Smooth muscle cell of the brain vasculature (primary cell): ENCODE data around the gene LYVE1.

Experiments used
- DNase-seq: peaks from one replicate; pipeline ENCODE4 v3.0.0-alpha.2; 2012; ENCODE audit warnings: low read depth, low spot score

The LYVE1 gene

DNA sequence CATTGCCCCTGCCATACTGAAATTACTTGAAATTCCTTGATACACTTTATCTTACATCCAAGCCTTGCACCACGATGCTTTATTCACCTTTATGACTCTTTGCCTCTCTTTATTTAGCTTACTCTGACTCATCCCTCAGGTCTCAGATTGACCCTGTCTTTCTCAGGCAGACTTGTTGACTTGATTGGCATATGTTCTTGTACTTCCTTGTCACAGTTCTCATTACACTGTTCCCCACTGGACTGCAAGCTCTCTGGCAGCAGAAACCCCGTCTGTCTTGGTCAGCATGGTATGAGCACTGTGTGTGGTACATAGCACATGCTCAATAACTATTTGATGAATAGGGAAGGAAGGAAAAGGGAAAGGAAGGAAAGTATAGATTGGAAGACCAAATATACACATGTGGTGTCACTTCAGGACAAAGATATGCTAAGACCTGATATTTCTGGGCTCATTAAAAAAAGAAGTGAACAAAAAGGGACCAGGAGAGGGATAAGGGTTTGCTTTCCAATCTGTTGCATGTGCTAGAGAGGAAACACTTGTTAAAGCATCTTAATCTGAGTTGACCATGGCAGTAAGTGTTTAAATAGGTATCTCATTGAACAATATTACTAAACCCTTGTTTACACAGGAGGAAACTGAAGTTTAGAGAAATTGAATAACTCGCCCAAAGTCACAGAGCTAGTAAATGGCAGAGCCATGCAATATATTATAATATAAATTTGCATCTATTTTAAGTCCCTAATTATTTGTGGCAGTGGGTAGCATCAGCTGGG is 7.2 kb downstream of the LYVE1 start:
- no peak for DNase-seq

DNA sequence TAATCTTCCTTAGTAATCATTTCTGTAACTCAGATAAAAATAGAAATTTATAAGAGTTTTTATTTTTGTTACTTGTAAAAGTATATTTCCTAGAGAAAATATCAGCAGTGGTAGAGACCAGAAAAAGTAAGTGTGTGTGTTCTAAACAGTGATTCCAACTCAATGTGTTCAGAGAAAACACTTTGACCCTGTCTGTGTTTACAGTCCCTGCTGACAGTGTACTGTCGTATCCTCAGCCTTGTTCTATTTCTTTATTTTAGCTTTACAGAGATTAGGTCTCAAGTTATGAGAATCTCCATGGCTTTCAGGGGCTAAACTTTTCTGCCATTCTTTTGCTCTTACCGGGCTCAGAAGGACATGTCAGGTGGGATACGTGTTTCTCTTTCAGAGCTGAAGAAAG is 10.2 kb downstream of the LYVE1 start:
- DNase-seq, result no peak

DNA sequence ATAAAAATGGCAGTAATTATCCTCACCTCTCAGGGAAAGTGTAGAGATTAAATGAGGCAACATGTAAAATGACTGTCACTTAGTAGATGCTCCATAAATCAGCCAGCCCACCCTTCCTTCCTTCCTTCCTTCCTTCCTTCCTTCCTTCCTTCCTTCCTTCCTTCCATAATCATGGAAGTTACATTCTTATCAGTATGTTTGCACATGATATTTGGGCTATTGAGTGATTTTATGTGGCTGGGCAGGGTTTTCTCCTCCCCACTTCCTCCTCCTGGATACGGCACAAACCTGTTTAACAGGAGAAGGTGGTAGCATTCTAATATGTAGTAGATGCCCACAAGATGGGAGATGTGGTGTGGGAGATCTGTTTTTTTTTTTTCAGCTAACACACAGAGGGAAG is 11.9 kb downstream of the LYVE1 start:
- DNase-seq, result no peak

DNA sequence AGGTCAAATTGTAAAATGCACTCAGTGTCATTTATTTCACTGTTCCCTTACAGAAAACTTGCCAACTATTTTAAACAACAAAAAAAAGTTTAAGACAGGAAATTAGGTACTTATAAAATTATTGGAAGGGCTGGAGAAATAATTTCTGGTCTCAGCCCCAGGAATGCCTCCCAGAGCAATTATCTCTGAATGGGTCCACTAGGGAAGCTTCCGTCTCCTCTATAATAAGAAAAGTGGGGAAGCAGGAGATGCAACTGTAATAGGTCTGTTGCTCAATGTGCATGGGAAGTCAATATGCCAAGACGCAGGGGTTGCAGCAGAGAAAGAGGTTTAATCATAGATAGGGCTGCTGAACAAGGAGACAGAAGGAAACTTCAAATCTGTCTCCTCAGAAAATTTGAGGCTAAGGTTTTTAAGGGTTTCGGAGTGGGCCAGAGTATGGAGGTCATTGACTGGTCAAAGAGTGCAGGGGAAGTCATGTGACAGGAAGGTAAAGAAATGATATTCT is 16.6 kb downstream of the LYVE1 start:
- no peak for DNase-seq

DNA sequence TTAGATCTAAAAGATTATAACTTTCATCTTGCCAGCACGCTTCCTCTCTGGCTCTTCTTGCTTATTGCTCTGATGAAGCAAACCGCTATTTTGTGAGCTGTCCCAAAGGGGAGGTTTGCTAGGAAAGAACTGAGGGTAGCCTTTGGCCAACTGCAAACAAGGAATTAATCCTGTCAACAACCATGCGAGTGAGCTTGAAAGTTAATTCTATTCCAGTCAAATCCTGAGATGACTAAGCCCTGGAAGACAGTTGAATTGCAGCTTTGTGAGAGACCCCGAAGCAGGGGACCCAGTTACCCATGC is 17.2 kb downstream of the LYVE1 start:
- no peak for DNase-seq

DNA sequence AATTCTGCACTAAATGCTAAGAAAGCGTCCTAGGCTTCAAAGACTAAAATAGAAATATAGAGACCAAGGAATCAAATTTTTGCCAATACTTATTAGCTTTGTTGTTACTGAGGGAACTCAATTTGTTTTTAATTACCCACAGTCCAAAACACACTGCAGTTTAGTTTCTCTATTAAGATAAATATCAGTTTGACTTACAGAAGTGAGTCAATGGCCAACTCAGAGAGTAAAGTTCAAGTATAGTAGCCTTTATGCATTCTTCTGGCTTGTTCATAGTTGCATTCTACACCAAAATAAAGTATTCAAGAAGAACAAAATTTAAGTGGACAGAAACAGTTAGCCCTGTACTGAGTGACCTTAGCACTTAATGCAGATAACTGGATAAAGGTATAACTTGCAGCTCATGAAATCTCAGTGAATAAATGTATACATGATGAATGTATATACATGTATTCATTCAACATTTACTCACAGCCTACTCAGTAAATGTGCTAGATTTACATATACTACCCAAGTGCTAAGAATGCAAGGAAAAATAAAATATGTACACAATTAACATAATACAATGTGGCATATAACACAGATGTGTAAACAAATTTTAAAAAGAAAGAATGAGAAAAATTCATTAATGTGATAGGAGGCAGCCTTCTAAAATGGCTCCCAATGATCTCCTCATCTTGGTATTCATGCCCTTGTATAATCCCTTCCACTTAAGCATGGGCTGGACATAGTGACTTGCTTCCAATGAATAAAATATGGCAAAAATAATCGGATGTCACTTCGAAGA is 17.8 kb downstream of the LYVE1 start:
- no peak for DNase-seq

DNA sequence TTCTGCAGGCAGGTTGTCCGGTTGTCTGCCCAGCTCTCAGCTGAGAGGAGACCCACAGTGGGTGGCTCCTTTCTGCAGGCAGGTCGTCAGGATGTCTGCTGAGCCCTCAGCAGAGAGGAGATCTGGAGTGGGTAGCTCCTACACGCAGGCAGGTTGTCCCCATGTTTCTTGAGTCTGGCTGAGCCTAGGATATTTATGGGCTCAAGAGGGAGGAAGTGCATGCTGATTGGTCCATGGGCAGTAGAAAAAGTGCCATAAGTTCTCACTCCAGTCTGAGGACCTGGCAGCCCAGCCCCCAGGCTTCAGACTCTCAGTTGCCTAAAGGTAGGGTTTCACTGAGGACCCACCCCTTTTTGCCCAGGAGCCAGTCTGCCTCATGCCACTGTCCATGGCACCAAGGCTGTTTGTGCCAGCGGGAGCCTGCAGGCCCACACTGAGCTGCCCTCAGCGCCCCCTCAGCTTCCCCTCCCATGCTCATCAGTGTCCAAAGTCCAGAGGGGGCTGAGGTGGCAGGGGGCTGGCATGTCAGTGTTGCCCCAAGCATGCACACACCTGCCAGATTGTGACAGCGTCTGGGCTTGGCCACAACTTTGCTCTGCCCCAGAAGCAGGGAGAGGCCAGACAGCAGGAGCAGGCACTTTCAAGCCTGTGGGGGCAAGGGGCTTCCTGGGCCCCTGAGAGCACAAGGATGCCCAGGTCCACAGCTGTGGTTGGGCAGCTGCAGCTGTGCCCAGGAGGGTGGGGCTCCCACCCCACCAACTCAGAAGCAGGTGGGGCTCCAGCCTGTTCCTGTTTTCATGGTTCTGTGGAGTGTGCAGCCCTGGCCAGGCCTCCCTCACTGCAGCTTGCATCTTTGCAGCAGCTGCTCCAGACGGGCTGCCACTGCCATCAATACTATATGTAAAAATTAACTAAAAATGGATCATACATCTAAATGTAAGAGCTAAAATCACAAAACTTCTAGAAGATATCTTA is 23.7 kb downstream of the LYVE1 start:
- no peak for DNase-seq

DNA sequence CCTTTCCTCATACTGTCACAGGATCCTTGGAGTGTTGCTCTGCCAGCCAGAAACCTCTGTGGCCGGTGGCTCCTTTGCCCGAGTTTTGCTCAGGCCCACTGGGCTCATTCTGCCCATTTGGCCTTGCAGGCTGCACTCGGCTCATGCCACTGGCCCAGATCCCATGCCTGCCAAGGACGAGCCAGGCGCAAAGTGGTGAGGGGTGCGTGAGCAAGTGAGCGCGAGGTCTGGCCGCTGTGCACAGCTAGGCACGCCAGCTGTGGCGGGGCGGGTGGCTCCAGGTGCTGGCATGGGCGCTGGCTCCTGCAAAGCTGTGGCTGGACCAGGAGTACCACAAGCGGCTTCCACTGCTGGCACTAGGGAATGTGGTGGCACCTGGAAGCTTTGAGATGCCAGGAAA is 24.7 kb downstream of the LYVE1 start:
- DNase-seq, result no peak

DNA sequence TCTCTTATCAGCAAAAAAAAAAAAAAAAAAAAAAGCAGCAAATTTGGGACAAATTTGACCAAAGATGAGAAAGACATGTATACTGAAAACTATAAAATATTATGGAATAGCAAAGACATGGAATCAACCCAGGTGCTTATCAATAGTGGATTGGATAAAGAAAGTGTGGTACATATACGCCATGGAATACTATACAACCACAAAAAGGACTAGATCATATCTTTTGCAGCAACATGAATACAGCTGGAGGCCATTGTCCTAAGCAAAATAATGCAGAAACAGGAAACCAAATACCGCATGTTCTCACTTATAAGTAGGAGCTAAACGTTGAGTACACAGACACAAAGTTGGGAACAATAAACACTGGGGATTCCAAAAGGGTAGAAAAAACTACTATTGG is 25.7 kb downstream of the LYVE1 start:
- no peak for DNase-seq

DNA sequence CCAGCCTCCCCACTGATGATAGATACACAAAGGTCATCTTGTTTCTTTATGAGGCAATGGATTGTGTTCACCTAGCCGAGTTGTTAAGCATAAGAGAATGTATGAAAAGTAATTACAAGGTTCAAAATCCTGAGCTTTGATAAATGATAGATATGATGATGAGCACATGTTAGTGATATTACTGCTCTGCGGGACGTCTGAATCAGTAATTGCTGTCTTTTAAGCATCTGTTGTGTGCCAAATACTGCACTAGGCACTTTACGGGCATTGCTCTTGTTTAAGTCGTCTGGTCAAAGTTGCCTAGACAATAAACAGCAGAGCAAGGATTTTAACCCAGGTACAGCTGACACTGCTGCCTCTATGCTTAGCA is 26.9 kb downstream of the LYVE1 start:
- no peak for DNase-seq

DNA sequence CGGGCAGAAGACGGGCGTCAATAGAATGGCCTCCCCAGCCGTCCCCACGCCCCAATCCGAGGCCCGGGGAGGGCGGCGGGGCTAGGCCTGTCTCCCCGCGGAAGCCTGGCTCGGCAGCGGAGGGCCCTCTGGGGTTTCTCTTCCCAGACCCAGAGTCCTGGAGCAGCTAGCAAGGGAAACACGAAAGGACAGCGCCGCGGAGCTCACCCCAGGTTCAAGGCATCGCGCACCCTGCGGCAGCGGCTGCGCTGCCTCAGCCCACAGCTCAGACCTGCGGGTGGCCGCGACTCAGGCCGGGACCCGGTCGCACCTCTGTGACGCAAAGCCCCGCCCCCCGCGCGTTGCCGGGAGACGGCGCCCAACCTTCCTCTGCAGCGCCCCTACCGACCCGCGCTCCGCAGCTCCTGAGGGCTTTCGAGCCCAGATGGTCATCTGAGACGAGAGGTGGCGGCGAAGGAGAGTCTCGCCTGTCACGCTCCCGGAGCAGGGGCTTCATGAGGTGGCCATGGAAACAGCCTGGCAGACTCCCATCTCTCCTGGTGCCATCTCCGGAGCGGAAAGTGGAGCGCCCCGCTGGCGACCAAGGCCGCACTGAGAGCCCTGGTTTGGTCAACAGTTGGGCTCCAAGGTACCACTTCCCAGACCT is 27.4 kb downstream of the LYVE1 start, which contains the start of gene RNF141:
RNF141 (minus strand) TSS at position 273 of the 646 bp plus-strand sequence. CDS start 7,029 bp downstream, outside the sequence.
- peak; percentile 80 for DNase-seq

DNA sequence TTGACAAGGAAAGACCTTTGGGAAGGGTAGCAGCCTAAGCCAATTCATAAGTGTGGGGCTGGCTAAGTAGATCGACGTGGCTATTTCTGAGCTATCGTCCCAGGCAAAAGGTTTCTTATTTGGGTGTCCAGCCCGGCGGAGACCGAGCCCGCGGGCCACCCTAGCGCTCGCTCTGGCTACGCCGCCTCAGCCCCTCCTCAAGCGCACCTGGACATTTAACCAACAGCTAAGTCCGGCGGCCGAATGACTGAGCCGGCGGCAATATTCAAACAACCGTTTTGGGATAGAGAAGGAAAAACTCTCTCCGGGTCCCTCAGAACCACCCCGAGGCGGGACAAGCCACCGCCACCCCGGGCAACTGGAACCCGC is 27.9 kb downstream of the LYVE1 start:
- no peak for DNase-seq

DNA sequence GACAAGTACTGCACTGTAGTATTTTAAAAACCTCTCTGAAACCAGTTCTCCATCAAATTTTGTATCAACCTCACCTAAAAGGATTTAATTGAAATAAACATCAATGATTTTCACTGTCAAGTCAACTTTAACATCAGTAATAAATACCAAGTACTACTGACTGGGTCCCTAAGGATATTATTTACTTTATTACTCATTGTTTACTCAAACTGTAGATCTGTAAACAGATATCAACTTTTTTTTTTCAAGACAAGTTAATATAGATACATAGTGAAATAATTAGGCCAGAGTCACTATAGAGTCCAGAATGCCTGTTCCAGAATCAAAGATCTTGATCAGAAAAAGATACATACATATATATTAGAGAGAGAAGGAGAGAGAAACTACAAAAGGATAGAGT is 29.1 kb downstream of the LYVE1 start:
- no peak for DNase-seq

DNA sequence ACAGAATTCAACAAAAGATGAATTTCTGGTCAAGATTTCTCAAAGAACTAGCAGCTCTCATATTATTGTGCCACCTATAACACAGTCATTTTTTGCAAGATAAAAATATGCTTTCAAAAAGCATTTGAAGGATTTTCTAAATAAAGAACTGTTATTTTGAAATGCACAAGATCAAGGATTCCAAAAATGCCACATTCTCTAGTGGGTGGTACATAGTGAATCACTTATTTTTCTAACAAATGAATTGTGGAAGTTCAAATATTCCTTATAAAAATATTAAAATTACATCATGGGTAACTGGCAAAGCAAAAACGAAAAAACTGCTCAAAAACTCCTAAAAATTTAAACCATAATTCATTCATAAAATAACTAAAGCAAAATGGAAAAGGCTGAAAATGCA is 29.5 kb downstream of the LYVE1 start:
- DNase-seq, result no peak

DNA sequence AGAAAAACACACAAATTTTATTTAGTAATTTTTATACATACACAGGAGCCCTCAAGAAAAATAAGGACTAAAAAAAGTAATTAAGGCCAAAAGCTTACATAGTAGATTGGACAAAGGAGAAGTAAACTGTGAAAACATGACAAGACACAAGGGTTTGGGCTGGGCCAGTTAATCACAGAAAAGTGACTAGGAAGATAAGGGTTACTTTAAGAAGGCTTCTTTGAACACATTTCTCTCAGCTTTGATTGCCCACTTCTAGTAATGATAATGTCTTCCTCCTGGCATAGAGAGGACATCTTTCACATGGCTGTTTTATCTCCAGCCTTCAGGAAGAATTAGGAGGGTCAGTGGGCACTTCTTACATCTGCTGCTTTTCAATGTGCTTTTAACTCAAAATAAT is 30.9 kb downstream of the LYVE1 start:
- no peak for DNase-seq

DNA sequence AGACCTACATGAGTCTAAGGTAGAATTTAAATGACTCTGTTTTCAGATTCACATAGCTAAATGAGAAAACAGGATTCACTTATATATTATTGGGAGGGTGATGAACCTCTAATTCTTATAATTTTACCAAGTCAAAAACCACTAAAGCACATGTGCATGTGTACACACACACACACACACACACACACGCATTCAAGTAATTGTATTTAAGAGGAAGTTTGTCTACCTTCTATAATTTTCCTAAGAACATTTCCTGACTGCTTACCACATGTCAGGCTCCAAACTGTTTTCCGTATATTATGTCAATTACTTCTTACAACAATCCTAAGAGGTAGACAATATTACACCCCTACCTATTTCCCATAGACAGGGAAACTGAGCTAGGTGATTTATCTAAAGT is 34.1 kb downstream of the LYVE1 start:
- DNase-seq, result no peak

DNA sequence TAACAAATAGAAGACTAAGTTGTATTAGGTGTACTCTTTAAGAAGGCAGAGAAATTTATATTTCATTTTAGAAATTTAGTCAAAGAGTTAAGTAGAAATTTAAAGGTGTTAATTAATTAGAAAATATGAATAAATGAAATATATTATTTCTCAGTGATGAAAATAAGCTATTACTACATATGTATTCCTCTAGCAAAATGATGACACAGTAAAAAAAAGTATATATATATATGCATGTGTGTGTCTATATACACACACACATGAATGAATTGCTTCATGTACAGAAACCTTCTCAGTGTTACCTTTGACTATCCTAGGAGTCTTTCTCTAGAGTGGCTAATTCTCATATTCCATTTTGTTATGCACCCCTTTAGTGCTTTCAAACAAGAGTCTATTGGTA is 35.1 kb downstream of the LYVE1 start:
- no peak for DNase-seq

DNA sequence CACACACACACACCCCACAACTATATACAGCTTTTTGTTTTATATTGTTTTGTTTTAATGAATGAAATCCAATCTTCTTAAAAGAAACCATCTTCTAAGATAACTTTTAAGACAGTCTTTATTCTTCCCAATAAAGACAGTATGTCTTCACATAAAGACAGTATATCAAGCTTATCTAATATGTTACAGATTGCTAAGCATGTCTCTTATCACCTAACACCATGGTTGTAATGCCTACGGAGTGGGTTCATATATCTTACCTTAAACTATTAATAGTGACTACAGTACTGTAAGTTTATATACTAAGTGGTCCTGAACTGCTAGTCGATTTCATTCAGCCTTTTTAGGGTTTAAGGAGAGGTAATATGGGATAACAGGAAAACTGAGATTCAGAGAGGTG is 35.9 kb downstream of the LYVE1 start:
- no peak for DNase-seq

DNA sequence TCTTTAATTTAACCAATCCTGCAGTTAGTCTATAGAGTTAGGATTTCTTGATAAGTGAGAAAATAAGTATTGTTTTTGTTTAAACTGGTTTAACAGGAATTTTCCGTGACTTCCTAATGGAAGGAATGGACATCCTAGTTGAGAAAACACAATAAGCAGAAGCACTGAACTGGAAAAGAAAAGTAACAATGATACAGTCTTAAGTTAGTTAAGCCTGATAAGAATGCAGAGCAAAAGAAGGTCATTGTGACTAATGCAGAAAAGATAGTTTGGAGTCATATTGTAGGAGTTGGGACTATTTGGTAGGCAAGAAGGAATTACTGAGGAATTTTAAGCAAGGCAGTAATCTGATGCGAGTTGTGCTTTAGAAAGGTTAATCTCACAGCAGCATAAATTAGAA is 39.2 kb downstream of the LYVE1 start:
- DNase-seq, result no peak

DNA sequence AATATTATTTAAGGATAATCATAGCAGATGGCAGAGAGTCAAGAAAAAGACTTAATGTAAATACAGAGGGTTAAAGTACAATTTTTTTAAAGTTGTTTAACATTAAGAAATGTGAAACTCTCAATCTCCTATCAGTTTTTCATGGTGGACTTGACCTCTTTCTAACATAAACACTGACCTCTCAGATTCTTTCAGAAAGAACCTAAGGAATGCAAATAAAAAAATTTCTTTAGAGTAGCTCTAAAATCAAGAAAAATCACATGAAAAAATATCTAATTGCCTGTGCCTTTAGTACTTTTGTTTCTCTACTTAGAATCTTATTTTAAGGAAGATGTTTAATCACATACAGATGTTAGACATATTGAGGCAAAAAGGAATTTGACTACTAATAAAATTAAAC is 40.3 kb downstream of the LYVE1 start:
- DNase-seq, result no peak
